ENCODE results near the gene MB.

GRCh38 chr22:35559354-35560005, 57.6 kb downstream of the MB start:
- TF ChIP-seq, protein P1, sequence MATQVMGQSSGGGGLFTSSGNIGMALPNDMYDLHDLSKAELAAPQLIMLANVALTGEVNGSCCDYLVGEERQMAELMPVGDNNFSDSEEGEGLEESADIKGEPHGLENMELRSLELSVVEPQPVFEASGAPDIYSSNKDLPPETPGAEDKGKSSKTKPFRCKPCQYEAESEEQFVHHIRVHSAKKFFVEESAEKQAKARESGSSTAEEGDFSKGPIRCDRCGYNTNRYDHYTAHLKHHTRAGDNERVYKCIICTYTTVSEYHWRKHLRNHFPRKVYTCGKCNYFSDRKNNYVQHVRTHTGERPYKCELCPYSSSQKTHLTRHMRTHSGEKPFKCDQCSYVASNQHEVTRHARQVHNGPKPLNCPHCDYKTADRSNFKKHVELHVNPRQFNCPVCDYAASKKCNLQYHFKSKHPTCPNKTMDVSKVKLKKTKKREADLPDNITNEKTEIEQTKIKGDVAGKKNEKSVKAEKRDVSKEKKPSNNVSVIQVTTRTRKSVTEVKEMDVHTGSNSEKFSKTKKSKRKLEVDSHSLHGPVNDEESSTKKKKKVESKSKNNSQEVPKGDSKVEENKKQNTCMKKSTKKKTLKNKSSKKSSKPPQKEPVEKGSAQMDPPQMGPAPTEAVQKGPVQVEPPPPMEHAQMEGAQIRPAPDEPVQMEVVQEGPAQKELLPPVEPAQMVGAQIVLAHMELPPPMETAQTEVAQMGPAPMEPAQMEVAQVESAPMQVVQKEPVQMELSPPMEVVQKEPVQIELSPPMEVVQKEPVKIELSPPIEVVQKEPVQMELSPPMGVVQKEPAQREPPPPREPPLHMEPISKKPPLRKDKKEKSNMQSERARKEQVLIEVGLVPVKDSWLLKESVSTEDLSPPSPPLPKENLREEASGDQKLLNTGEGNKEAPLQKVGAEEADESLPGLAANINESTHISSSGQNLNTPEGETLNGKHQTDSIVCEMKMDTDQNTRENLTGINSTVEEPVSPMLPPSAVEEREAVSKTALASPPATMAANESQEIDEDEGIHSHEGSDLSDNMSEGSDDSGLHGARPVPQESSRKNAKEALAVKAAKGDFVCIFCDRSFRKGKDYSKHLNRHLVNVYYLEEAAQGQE (IDR thresholded peaks at IDR 0.05; ENCODE audit: insufficient replicate concordance, low read depth): no peak
- TF ChIP-seq, protein P2, sequence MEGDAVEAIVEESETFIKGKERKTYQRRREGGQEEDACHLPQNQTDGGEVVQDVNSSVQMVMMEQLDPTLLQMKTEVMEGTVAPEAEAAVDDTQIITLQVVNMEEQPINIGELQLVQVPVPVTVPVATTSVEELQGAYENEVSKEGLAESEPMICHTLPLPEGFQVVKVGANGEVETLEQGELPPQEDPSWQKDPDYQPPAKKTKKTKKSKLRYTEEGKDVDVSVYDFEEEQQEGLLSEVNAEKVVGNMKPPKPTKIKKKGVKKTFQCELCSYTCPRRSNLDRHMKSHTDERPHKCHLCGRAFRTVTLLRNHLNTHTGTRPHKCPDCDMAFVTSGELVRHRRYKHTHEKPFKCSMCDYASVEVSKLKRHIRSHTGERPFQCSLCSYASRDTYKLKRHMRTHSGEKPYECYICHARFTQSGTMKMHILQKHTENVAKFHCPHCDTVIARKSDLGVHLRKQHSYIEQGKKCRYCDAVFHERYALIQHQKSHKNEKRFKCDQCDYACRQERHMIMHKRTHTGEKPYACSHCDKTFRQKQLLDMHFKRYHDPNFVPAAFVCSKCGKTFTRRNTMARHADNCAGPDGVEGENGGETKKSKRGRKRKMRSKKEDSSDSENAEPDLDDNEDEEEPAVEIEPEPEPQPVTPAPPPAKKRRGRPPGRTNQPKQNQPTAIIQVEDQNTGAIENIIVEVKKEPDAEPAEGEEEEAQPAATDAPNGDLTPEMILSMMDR (IDR thresholded peaks at IDR 0.05; ENCODE audit: insufficient read depth, low read length): no peak
